ENCODE results near the gene RFNG.

The RFNG gene

DNA sequence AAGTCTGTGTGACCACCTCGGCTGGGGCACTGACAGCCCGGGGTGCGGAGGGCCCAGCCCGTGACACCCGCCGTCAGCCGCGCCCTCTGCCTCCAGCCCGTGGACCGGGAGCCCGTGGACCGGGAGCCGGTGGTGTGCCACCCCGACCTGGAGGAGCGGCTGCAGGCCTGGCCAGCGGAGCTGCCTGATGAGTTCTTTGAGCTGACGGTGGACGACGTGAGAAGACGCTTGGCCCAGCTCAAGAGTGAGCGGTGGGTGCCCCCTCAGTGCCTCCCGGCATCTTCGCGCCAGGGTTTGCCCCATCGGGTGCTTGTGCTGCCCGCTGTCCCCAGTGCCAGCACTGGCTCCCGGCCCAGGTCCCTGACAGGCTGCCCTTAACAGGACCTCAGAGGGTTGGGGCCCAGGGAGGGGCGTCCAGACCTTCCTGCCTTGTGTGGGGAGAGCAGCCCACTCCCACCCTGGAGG, 42.6 kb downstream of the RFNG start:
- Histone ChIP-seq H3K4me2 (ENCODE audit: low read length) (no peak overlapping the region), H2BK5ac (ENCODE audit: low read length) (no peak overlapping the region)

DNA sequence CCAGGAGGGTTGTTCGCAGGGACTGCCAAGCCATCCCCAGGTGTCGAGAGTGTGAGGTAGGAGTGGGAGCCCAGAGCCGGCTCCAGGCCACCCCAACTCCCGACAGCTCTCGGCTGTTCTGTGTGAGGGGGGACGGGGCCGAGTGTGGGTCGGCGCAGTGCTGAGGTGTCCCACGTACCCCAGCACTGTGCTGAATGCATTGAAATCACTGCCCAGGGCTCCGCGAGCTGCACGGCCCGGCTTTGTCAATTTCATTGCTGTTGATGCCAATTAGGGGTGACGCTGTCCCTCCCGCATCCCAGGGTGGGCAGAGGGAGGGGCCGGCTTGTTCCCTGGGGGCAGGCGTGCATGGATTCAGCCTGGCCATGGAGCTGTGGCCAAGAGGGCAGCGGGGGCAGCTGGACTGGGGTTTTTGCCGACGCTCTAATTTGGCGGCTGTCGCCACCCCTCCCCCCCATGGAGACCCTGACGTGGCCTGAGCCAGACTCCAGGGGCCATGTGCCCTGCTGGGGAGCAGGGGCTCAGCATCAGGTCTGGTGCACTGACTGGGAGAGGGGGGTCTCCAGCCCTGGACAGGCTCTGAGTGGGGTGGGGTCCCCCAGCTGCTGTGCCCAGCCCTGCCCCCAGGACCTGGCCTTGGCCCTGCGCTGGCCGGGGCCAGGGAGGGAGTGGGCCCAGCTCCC, 43.2 kb downstream of the RFNG start:
- Histone ChIP-seq H3K23ac (ENCODE audit: low read length) (no peak overlapping the region), H3K4ac (ENCODE audit: low read depth, low read length) (no peak overlapping the region), H3K9ac (ENCODE audit: low read length) (no peak overlapping the region), H3K27ac (ENCODE audit: low read depth, low read length) (no peak overlapping the region), H2BK5ac (ENCODE audit: low read length) (no peak overlapping the region), H2BK15ac (replicated peaks; ENCODE audit: low read depth) (no peak overlapping the region), H3K79me1 (ENCODE audit: low read length) (peaks cover 2% of the 10 kb centered on the region), H2AK5ac (ENCODE audit: low read length) (no peak overlapping the region), H3K18ac (ENCODE audit: low read length) (no peak overlapping the region), H4K8ac (ENCODE audit: low read depth, low read length) (no peak overlapping the region), H3K4me2 (ENCODE audit: low read length) (no peak overlapping the region), H4K5ac (ENCODE audit: low read length) (no peak overlapping the region), H3K27me3 (ENCODE audit: insufficient read depth, low read length, poor library complexity) (no peaks in the 10 kb centered on the region), H3K56ac (ENCODE audit: low read length) (no peak overlapping the region), H3K4me3 (ENCODE audit: low read length) (no peak overlapping the region), H3K4me1 (ENCODE audit: control insufficient read depth, low read depth, low read length) (no peaks in the 10 kb centered on the region), H2BK120ac (ENCODE audit: low read depth, low read length) (no peak overlapping the region), H3K36me3 (ENCODE audit: control insufficient read depth, insufficient read depth, low read length) (no peaks in the 10 kb centered on the region), H3K79me2 (ENCODE audit: control insufficient read depth, insufficient read depth, low read length) (no peaks in the 10 kb centered on the region)
- no CpG with 5 or more reads among the region's 26 CpGs for WGBS (ENCODE audit: extremely low coverage, insufficient coverage, low lambda C conversion rate)
- no peak for DNase-seq

More for the DNA sequence above, 42.6 kb downstream of the RFNG start:
- Histone ChIP-seq H3K4me3 (ENCODE audit: low read length) (no peak overlapping the region), H3K9ac (ENCODE audit: low read length) (no peak overlapping the region), H3K4ac (ENCODE audit: low read depth, low read length) (no peak overlapping the region), H3K79me1 (ENCODE audit: low read length) (peaks cover 2% of the 10 kb centered on the region), H3K27me3 (ENCODE audit: insufficient read depth, low read length, poor library complexity) (no peaks in the 10 kb centered on the region), H3K36me3 (ENCODE audit: control insufficient read depth, insufficient read depth, low read length) (no peaks in the 10 kb centered on the region), H2AK5ac (ENCODE audit: low read length) (no peak overlapping the region), H3K27ac (ENCODE audit: low read depth, low read length) (no peak overlapping the region), H4K8ac (ENCODE audit: low read depth, low read length) (no peak overlapping the region), H2BK15ac (replicated peaks; ENCODE audit: low read depth) (no peak overlapping the region), H3K18ac (ENCODE audit: low read length) (no peak overlapping the region), H4K5ac (ENCODE audit: low read length) (no peak overlapping the region), H3K56ac (ENCODE audit: low read length) (no peak overlapping the region), H3K4me1 (ENCODE audit: control insufficient read depth, low read depth, low read length) (no peaks in the 10 kb centered on the region), H3K79me2 (ENCODE audit: control insufficient read depth, insufficient read depth, low read length) (no peaks in the 10 kb centered on the region), H3K23ac (ENCODE audit: low read length) (no peak overlapping the region), H2BK120ac (ENCODE audit: low read depth, low read length) (no peak overlapping the region)
- no peak for DNase-seq
- no CpG with 5 or more reads among the region's 28 CpGs for WGBS (ENCODE audit: extremely low coverage, insufficient coverage, low lambda C conversion rate)

DNA sequence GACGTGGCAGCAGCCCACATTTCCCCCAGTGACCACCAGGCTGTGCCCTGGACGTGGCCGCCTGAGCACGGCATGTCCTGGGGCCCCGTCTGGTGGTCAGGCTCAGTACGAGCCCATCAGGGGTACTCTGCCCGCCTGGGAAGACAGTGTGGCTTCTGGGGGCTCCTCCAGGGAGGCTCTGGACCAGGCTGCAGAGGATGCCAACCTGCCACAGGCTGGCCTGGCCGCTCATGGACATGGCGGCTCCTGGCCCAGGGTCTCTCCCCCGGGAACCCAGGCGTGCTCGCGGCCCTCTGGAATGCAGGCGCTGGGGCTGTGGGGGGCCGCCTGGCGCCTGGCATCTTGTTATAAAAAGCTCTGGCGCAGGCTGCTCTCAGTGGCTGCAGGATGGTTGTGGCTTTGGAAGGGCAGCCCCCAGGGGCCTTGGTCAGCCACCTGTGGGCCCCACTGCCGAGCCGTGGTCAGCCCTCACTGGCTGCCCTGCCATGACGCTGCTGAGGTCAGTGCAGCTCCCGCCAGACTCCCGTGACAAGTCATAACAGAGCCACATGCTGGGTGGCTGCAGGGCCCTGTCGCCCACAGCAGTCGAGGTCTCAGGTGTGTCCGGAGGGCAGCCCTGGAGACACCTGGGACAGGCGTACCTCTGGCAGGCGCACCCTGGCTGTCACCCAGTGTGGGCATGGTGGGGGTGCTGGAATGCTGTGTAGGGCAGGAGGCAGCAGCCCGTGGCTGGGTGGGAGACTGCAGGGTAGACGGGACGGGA, 43.9 kb downstream of the RFNG start:
- H3K4me2 ChIP-seq (ENCODE audit: low read length) = no peak overlapping the region
- no peak overlapping the region for H3K4me3 ChIP-seq (ENCODE audit: low read length)
- H3K79me2 ChIP-seq (ENCODE audit: control insufficient read depth, insufficient read depth, low read length) = no peaks in the 10 kb centered on the region
- H2BK5ac ChIP-seq (ENCODE audit: low read length) = no peak overlapping the region
- DNase-seq = no peak
- no CpG with 5 or more reads among the region's 30 CpGs for WGBS (ENCODE audit: extremely low coverage, insufficient coverage, low lambda C conversion rate)
- H3K4me1 ChIP-seq (ENCODE audit: control insufficient read depth, low read depth, low read length) = no peaks in the 10 kb centered on the region
- no peak overlapping the region for H3K9ac ChIP-seq (ENCODE audit: low read length)
- no peak overlapping the region for H3K56ac ChIP-seq (ENCODE audit: low read length)
- no peak overlapping the region for H2BK15ac ChIP-seq (replicated peaks; ENCODE audit: low read depth)
- no peaks in the 10 kb centered on the region for H3K27me3 ChIP-seq (ENCODE audit: insufficient read depth, low read length, poor library complexity)
- H3K23ac ChIP-seq (ENCODE audit: low read length) = no peak overlapping the region
- no peak overlapping the region for H4K8ac ChIP-seq (ENCODE audit: low read depth, low read length)
- no peak overlapping the region for H3K4ac ChIP-seq (ENCODE audit: low read depth, low read length)
- H3K36me3 ChIP-seq (ENCODE audit: control insufficient read depth, insufficient read depth, low read length) = no peaks in the 10 kb centered on the region
- no peak overlapping the region for H2BK120ac ChIP-seq (ENCODE audit: low read depth, low read length)
- H3K18ac ChIP-seq (ENCODE audit: low read length) = no peak overlapping the region
- no peak overlapping the region for H3K27ac ChIP-seq (ENCODE audit: low read depth, low read length)
- no peak overlapping the region for H4K5ac ChIP-seq (ENCODE audit: low read length)
- H3K79me1 ChIP-seq (ENCODE audit: low read length) = peaks cover 2% of the 10 kb centered on the region
- H2AK5ac ChIP-seq (ENCODE audit: low read length) = no peak overlapping the region

DNA sequence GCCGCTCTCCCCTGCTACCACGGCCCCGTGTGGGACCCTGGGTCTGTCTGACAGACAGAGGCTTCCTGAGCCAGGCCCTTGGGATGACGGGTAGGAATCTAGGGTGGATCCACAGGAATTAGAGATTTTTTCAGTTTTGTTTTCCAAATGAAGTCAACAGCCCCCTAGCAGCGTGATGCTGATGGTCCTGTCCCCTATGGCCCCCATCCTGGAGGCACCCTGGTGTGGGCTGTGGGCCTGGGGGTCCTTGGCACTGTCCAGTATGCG, 44.5 kb downstream of the RFNG start:
- Histone ChIP-seq H3K27me3 (ENCODE audit: insufficient read depth, low read length, poor library complexity) (no peaks in the 10 kb centered on the region), H3K23ac (ENCODE audit: low read length) (no peak overlapping the region), H3K4me3 (ENCODE audit: low read length) (no peak overlapping the region), H3K27ac (ENCODE audit: low read depth, low read length) (no peak overlapping the region), H3K4me2 (ENCODE audit: low read length) (no peak overlapping the region), H2BK15ac (replicated peaks; ENCODE audit: low read depth) (no peak overlapping the region), H3K36me3 (ENCODE audit: control insufficient read depth, insufficient read depth, low read length) (no peaks in the 10 kb centered on the region), H3K9ac (ENCODE audit: low read length) (no peak overlapping the region), H2BK120ac (ENCODE audit: low read depth, low read length) (no peak overlapping the region), H2BK5ac (ENCODE audit: low read length) (no peak overlapping the region), H3K4ac (ENCODE audit: low read depth, low read length) (no peak overlapping the region), H3K79me2 (ENCODE audit: control insufficient read depth, insufficient read depth, low read length) (no peaks in the 10 kb centered on the region), H4K5ac (ENCODE audit: low read length) (no peak overlapping the region), H3K18ac (ENCODE audit: low read length) (no peak overlapping the region), H3K79me1 (ENCODE audit: low read length) (peaks cover 2% of the 10 kb centered on the region), H3K4me1 (ENCODE audit: control insufficient read depth, low read depth, low read length) (no peaks in the 10 kb centered on the region), H2AK5ac (ENCODE audit: low read length) (no peak overlapping the region), H4K8ac (ENCODE audit: low read depth, low read length) (no peak overlapping the region), H3K56ac (ENCODE audit: low read length) (no peak overlapping the region)
- DNase-seq = no peak
- no CpG with 5 or more reads among the region's 6 CpGs for WGBS (ENCODE audit: extremely low coverage, insufficient coverage, low lambda C conversion rate)

DNA sequence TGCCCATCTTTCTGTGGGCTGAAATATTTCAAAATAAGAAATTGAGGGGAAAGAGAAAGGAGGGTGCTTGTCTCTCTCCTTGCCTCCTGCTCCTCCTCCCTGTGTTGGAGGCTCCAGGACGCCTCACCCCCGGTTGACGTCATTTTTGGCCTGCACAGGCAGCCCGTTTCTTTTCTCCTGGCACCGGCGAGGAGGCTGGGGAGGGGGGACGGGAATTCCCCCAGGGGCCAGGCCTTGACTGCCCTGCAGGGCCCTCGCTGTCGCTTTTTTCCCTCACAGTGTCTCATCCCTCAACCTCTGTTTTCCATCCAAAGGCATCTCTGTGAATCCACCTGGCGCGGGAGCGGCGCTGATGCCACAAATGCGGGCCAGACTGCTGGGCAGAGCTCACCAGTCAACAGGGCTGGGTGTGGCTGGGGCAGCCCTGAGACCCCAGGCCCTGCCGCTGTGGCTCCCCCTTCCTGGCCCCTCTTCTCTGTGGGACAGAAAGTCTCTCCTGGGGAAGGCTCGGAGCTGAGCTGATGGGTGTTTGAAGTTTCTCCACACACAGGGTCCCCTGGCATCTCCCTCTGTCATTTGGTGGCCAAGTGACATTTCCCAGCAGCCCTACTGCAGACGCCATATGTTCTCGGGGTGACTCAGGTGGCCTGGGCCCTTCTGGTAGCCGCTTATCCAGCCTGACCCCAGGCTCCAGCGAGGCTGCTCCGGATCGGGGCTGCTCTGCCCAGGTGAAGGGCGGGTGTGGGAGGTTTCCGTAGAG, 45.0 kb downstream of the RFNG start:
- Histone ChIP-seq H2AK5ac (ENCODE audit: low read length) (no peak overlapping the region), H3K18ac (ENCODE audit: low read length) (no peak overlapping the region), H2BK120ac (ENCODE audit: low read depth, low read length) (no peak overlapping the region), H2BK15ac (replicated peaks; ENCODE audit: low read depth) (no peak overlapping the region), H3K23ac (ENCODE audit: low read length) (no peak overlapping the region), H3K4me1 (ENCODE audit: control insufficient read depth, low read depth, low read length) (no peaks in the 10 kb centered on the region), H3K4me2 (ENCODE audit: low read length) (no peak overlapping the region), H3K56ac (ENCODE audit: low read length) (no peak overlapping the region), H3K27ac (ENCODE audit: low read depth, low read length) (no peak overlapping the region), H4K5ac (ENCODE audit: low read length) (no peak overlapping the region), H3K4me3 (ENCODE audit: low read length) (no peak overlapping the region), H4K8ac (ENCODE audit: low read depth, low read length) (no peak overlapping the region), H3K27me3 (ENCODE audit: insufficient read depth, low read length, poor library complexity) (no peaks in the 10 kb centered on the region), H3K79me1 (ENCODE audit: low read length) (peaks cover 2% of the 10 kb centered on the region), H3K4ac (ENCODE audit: low read depth, low read length) (no peak overlapping the region), H3K36me3 (ENCODE audit: control insufficient read depth, insufficient read depth, low read length) (no peaks in the 10 kb centered on the region), H3K79me2 (ENCODE audit: control insufficient read depth, insufficient read depth, low read length) (no peaks in the 10 kb centered on the region), H3K9ac (ENCODE audit: low read length) (no peak overlapping the region), H2BK5ac (ENCODE audit: low read length) (no peak overlapping the region)
- DNase-seq = no peak
- WGBS (ENCODE audit: extremely low coverage, insufficient coverage, low lambda C conversion rate) = no CpG with 5 or more reads among the region's 24 CpGs

Data from mesendoderm (in vitro differentiated cells).